NCI-H2029 (cell line): Measurements from ENCODE around the gene RUVBL2.

Experiments
- DNase-seq: peaks from one replicate; lab custom pipeline; 2025; lab: John Stamatoyannopoulos, UW

The RUVBL2 gene

DNA sequence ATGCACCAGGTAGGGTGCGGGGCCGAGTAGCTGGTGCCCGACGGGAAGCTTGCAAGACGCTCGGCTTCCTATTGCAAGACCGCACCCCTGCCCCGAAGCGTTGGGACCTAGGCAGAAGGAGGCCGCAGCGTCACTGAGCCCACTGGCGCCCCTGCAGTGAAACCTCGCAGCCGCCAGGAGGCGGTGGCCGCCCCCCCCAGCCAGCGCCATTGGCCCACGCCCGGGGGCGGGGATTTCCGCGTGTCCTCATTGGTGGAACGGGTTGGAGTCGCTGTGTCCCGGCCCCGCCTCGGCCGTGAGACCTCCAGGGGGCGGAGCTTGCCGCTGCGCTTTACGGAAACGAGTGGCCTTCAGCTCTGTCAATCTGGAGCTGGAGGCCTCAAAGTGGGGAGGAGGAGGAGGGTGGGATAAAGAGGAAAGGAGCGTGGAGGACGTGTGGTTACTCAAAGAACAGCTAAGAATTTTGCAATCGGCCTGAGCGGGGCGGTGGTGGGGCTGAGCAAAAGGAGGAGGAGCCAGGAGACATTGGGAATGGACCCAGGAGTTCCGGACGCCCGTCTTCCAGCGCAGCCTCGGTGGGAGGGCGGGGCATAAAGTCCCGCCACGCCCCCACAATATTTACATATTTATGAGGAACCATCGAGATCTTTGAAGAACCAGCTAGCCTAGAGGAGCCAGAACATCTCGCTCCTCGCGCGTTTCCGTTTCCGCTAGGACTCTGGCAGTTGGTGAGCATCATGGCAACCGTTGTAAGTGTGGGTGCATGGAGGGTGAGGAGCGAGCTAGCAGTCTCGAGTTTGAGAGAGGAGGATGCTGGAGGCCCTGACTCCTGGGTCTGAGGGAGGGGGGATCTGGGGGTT, at the start of gene RUVBL2, which contains the start of gene GYS1:
RUVBL2 (plus strand) TSS at position 713 of the 860 bp plus-strand sequence; CDS start at position 738, 25 bp downstream.
GYS1 (minus strand) TSS at position 135 of the 860 bp plus-strand sequence. CDS start 197 bp downstream, outside the sequence.
- peak; percentile 99 for DNase-seq

DNA sequence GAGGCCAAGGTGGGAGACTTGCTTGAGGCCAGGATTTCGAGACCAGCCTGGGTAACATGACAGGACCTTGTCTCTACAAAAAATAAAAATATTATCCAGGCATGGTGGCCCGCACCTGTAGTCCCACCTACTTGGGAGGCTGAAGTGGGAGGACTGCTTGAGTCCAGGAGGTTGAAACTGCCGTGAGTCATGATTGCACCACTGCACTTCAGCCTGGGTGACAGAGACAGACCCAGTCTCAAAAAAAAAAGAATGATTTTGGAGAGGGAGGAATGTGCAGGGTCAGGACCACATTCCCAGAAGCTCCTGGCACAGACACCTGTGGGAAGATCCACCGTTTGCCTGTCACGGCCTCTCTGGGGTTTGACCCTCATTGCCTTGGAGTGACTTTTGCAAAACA, 48.3 kb upstream of the RUVBL2 start:
- DNase-seq, result no peak

DNA sequence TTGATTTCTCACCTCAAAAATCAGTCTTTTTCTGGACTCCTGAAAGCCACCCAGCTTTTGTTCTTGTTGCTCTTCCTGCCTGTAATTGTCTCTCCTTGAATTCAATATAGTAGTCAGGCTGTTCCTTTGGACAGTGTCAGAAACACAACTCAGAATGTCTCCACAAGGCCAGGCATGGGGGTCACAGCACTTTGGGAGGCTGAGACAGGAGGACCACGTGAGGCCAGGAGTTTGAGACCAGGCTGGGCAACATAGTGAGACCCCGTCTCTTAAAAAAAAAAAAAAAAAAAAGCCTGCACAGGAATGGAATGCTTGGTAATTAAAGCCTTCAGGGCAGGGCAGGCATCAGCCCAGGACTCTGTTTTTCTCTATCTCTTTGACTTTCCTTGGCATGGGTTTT, 47.9 kb upstream of the RUVBL2 start:
- DNase-seq, result no peak

DNA sequence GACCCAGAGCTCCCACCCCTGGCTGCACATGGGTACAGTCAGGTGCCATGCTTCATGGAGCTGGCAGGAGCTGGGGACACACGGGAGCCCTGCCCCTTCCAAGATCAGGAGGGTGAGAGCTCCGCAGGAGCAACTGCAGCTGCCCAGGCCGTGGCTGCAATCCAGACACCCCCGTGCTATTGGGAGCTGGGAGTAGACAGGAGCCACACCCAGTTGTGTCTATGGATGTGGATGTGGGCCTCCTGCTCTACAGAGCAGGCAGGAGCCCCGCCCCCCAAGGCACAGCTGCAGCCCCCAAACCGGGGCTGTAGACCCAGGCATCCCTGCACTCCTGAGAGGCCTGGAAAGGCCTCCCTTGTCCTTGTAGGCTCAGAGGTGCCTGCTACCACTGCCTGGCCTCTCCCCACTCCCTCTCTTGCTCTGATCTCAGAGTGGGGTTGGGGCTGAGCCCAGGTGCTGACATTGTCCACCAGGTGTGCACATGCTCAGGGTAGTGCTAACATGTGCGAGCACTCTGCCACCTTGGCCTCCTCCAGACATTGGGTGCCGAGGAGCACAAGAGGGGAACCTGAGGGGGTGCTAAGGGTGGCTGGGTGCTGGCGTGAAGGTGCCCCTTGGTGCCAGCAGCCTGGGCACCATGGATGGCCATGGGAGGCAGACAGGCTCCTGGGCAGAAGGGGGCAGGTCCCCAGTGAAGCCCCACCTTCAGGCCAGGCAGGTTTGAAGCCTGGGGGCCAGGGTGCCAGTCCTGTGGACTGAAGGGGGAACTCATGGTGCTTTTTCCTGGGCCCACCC, 47.0 kb upstream of the RUVBL2 start:
- no peak for DNase-seq

DNA sequence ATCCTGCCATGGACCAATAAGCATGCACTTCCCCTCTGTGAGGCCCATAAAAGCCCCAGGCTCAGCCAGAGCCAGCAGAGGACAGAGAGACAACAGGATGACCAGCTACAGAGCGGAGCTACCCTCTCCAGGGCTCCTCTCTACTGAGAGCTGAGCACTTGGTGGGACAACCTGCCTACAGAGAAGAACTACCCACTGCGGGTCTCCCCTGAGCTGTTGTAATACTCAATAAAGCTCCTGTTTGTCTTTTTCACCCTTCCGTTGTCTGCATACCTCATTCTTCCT, 46.5 kb upstream of the RUVBL2 start:
- DNase-seq, result no peak

DNA sequence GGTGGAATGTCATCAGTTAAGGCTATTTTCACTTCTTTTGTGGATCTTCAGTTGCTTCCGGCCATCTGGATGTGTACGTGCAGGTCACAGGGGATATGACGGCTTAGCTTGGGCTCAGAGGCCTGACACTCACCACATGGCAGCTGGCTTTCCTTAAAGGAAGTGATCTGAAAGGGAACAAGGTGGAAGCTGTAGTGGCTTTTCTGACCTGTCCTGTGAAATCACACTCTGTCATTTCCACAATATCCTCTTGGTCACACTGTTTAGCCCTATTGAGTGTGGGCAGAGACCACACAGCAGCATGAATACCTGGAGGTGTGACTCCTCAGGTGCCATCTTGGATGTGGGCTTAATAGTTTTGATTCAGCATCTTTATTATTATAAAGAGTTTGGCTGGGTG, 43.5 kb upstream of the RUVBL2 start:
- DNase-seq, result no peak

DNA sequence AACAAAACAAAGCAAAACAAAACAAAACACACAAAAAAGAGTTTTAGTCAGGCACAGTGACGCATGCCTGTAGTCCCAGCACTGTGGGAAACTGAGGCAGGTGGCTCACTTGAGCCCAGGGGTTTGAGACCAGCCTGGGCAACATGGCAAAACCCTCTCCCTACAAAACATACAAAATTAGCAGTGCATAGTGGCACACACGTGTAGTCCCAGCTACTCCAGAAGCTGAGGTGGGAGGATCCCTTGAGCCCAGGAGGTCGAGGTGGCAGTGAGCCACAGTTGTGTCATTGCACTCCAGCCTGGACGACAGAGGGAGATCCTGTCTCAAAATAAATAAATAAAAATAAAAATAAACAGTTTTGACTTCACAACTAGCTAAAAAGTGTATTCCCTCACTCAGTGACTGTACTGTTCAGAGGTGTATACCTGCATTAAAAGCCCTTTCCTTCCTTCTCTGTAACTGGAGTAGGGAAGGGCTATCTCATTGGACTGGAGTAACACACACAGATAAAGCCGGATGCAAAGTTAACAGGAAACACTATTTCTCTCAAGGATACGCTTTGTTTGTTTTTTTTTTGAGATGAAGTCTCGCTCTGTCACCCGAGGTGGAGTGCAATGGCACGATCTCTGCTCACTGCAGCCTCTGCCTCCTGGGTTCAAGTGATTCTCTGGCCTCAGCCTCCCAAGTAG, 42.7 kb upstream of the RUVBL2 start:
- no peak for DNase-seq

DNA sequence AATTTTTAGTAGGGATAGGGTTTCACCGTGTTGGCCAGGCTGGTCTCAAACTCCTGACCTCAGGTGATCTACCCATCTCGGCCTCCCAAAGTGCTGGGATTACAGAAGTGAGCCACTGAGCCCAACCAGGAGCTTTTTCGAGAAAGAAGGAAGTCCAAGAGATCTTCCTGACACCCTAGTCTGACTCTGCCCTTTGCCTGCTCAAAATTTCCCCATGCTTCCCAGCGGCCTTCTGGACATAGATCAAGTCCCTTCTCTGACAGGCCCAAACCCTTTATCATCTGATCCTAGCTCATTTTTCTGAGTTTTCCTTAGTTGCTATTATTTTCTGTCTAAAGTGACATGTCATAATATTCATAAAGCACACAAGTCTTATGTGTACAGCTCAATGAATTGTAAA, 40.5 kb upstream of the RUVBL2 start:
- DNase-seq, result no peak

DNA sequence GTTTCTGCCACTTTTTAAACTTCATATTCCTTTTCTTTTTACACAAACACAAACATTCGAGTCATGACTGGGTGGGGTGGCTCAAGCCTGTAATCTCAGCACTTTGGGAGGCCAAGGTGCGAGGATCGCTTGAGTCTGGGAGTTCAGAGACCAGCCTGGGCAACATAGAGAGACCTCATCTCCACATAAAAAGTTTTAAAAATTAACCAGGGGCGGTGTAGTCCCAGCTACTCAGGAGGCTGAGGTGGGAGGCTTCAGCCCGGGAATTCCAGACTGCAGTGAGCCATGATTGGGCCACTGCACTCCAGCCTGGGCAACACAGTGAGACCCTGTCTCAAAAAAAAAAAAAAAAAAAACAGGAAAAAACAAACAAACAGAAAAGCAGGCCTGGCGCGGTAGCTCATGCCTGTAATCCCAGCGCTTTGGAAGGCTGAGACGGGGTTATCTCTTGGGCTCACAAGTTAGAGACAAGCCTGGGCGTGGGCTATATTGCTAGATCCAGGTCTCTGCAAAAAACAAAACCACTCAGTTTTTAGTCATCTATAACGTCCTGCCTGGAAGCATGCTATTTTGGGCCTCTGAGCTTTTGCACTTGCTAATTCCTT, 39.6 kb upstream of the RUVBL2 start:
- no peak for DNase-seq

DNA sequence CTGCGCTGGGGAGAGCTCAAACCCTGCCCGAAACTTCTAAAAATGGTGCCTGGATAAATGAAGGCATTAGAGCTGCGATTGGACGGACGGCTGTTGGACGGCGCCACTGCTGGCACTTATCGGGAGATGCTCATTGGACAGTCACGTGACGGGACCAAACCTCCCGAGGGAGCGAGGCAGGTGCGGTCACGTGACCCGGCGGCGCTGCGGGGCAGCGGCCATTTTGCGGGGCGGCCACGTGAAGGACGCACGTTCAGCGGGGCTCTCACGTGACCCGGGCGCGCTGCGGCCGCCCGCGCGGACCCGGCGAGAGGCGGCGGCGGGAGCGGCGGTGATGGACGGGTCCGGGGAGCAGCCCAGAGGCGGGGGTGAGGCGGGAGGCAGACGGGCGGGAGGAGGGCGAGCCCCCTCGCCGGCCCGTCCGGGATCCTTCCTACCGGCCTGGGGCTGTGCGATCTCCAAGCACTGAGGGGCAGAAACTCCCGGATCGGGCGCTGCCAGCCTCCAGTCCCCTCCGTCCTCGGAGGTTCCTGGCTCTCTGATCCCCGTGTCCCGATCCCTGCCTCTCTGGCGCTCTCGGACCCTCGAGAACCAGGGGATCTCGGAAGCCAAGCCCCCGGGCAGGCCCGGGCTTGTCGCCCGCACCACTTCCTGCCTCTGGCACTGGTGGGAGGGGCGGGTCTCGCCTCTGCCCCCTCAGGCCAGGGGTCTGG, 38.9 kb upstream of the RUVBL2 start, which contains the start of gene BAX:
BAX (plus strand) TSS at position 281 of the 713 bp plus-strand sequence; CDS start at position 335, 54 bp downstream.
- DNase-seq, result peak; percentile 99

DNA sequence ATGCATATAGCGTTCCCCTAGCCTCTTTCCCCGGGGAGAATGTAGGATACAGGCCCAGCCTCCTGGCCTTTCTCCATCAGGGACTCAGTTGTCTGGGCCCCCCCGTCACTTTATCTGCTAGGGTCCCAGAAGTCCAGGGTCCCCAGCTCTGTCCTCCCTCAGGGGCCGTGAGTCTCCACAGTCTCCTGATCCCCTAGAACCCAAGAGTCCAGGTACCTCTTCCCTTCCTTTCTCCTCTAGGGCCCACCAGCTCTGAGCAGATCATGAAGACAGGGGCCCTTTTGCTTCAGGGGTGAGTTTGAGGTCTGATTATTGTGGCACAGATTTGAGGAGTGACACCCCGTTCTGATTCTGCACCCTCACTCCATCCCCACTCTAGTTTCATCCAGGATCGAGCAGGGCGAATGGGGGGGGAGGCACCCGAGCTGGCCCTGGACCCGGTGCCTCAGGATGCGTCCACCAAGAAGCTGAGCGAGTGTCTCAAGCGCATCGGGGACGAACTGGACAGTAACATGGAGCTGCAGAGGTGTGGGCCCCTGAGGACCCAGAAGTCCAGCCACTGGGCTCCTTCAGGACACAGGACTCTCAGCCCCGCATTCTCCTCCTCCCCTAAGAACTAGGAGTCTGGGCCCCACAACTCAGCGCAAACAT, 38.3 kb upstream of the RUVBL2 start:
- DNase-seq, result no peak

DNA sequence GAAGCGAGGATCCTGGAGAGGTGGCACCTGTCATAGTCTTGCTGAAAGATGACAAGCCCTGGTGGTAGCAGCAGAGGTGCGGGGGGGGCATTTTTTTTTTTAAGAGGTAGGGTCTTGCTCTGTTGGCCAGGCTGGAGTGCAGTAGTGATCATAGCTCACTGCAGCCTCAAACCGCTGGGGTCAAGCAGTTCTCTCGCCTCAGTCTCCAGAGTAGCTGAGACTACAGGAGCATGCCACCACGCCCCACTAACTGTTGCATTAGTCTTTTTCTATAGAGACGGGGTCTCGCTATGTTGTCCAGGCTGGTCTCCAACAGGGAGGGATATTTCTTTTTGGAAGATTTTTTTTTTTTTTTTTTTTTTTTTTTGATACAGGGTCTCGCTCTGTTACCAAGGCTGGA, 35.7 kb upstream of the RUVBL2 start:
- no peak for DNase-seq

DNA sequence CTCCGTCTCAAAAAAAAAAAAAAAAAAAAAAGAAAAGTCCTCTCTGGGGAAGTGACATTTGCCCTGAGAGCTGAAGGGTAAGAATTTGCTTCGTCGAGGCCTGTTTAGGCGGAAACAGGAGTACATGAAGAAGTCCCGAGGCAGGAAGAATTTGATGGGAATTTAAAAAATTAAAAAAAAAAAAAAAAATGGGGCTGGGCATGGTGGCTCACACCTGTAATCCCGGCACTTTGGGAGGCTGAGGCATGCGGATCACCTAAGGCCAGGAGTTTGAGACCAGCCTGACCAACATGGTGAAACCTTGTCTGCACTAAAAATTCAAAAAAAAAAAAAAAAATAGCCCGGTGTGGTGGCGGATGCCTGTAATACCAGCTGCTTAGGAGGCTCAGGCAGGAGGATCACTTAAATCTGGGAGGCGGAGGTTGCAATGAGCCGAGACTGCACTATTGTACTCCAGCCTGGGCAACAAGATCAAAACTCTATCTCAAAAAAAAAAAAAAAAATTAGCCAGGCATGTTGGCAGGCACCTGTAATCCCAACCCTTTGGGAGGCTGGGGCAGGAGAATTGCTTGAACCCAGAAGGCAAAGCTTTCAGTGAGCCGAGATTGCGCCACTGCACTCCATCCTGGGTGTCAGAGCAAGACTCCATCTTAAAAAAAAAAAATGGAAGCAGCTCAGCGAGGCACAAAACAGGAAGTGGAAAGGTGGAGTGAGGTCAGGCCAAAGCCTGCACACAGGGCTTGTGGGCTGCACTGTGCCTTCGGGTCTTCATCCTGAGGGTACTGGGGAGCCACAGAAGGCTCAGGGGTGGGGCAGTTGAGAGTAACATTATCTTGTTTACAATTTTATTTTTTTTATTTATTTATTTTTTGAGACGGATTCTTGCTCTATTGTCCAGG, 34.1 kb upstream of the RUVBL2 start:
- no peak for DNase-seq

DNA sequence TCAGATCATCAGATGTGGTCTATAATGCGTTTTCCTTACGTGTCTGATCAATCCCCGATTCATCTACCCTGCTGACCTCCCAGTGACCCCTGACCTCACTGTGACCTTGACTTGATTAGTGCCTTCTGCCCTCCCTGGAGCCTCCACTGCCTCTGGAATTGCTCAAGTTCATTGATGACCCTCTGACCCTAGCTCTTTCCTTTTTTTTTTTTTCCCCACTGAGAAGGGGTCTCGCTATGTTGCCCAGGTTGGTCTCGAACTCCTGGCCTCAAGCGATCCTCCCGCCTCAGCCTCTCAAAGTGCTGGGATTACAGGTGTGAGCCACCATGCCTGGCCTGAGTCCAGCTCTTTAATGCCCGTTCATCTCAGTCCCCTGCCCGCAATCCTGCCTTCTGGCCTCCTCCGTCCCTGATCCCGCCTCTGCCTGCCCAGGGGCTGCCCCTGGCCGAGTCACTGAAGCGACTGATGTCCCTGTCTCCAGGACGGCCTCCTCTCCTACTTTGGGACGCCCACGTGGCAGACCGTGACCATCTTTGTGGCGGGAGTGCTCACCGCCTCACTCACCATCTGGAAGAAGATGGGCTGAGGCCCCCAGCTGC, 32.5 kb upstream of the RUVBL2 start:
- no peak for DNase-seq

DNA sequence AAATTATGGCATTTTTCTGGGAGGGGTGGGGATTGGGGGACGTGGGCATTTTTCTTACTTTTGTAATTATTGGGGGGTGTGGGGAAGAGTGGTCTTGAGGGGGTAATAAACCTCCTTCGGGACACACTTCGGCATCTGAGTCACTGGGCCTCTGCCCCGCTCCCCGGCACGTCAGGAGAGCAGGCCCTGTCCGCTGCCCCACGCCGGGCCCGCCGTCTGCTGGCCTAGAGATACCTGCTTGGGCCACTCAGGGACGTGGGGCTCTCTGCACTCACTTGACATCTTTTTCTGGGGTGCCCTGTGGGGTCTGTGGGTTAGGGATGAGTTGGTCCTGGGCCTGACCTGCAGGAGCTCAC, 32.0 kb upstream of the RUVBL2 start:
- DNase-seq, result no peak

DNA sequence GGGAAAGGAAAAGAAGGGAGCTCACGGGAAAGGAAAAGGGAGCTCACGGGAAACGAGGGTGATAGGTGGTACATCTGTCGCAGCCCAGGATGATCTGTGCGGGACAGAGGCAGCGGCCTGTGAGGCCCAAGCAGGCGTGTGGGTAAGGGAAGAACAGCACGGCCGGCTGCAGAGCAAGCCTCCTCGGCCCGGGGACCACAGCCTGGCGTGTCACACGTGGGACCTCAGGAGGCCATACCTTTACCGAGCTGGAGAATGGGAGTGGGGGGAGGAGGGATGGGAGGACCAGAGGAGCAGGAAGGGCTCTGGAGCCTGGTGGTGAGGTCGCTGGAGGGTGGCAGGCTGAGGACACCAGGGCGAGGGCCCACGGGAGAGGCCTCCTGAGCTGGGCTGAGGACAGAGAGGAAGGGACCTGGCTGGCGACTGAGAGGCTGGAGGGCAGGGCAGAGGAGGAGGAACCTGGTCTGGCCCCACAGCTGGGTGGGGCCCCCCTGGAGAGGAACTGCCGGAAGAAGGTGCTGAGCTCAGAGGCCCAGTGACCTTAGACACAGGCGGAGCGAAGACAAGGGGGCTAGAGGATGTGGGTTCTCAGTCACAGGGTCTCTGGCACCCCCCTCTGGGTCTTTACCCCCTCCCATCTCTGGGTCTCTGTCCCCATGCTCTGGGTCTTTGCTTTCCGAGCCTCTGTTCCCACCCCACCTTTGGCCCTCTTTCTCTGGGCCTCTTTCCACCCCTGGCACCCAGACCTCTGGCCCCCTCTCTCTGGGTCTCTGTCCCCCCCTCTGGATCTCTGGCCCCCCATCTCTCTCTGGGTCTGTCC, 31.4 kb upstream of the RUVBL2 start:
- DNase-seq, result no peak

DNA sequence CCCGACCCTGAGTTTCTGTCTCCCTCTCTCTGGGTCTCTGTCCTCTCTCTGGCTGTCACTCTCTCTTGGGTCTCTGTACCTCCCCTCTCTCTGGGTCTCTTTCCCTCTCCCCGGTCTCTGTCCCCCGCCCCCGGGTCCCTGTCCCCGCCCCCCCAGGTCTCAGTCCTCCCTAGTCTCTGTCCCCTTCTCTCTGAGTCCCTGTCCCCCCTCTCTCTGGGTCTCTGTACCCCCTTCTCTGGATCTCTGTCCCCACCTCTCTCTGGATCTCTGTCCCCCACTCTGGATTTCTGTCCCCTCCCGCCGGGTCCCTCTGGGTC, 30.9 kb upstream of the RUVBL2 start:
- DNase-seq, result no peak

DNA sequence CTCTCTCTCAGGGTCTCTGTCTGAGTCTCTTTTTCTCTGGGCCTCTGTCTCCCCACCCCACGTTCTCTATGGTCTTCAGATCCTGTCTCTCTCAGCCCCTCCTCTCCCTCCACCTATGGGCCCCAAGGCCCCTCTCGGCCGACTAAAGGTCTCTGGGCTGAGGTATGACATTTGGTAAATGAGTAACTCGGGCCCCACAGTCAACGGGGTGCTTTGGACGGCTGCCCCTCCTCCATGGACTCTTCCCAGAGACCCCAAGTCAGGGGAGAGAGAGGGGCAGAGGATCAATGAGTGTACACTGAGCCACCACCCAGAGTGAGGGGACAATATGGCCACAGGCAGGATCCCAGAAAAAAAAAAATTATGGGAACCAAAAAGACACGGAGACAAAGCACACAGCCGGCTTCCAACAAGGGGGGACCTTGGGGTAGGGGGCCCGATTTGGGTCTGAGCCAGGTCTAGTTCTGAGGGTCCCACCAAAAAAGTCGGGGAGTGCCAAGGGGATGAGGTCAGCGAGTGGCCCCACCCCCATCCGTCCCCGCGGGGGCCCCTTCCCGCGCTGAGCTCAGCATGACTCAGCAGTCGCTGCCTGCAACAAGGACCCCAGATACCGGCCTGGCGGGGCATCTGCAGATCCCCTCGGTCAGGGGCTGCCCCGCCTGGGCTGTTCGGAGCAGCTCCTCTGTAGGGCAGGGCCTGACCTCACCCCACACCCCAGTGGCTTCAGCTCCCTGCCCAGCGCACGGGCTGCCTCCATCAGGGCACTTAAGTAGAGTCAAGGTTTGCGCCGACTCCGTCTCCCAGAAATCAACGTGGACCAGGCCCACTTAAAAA, 30.1 kb upstream of the RUVBL2 start:
- DNase-seq, result no peak
